Osteocyte (in vitro differentiated cells): ENCODE data around the gene SF1. TPM values are rescaled to one million over a fixed set of nuclear protein-coding genes. Genes with fewer than 3 reads are reported as not detected.
A peak's percentile ranks its signal among the peaks of the same experiment; 100 is the strongest.

Experiments used
- DNase-seq: peaks from one replicate; pipeline ENCODE4 v3.0.0; 2021; ENCODE audit warnings: mixed read lengths; ENCODE audit not compliant: unreplicated experiment; ENCODE audit errors: extremely low spot score
- H3K27ac Mint-ChIP-seq: one replicate; pipeline ENCODE4 v1.8.0; 2021; ENCODE audit warnings: mild to moderate bottlenecking, mixed read lengths; ENCODE audit not compliant: unreplicated experiment
- H3K27me3 Mint-ChIP-seq: one replicate; pipeline ENCODE4 v1.8.0; 2021; ENCODE audit warnings: mixed read lengths; ENCODE audit not compliant: unreplicated experiment
- H3K36me3 Mint-ChIP-seq: one replicate; pipeline ENCODE4 v1.8.0; 2021; ENCODE audit warnings: mixed read lengths; ENCODE audit not compliant: unreplicated experiment
- H3K4me1 Mint-ChIP-seq: one replicate; pipeline ENCODE4 v1.8.0; 2021; ENCODE audit warnings: mixed read lengths; ENCODE audit not compliant: unreplicated experiment
- H3K4me3 Mint-ChIP-seq: one replicate; pipeline ENCODE4 v1.8.0; 2021; ENCODE audit warnings: mild to moderate bottlenecking, moderate library complexity, mixed read lengths; ENCODE audit not compliant: unreplicated experiment
- H3K9me3 Mint-ChIP-seq: one replicate; pipeline ENCODE4 v1.8.0; 2021; ENCODE audit warnings: mixed read lengths; ENCODE audit not compliant: unreplicated experiment
- total RNA-seq: library from RNA; stranded (reverse); gene quantifications from 2 replicates; pipeline ENCODE4 v1.2.1, GENCODE V29; 2021
- TF ChIP-seq, protein P1 (sequence below): fragments of 200-600 bp; sonication (generic); IDR thresholded peaks from 2 replicates; pipeline ENCODE4 v1.5.0; 2021; ENCODE audit warnings: antibody characterized with exemption, mild to moderate bottlenecking, moderate library complexity

The SF1 gene
- total RNA-seq, 1 donor from 2014 or later, result 290 TPM

DNA sequence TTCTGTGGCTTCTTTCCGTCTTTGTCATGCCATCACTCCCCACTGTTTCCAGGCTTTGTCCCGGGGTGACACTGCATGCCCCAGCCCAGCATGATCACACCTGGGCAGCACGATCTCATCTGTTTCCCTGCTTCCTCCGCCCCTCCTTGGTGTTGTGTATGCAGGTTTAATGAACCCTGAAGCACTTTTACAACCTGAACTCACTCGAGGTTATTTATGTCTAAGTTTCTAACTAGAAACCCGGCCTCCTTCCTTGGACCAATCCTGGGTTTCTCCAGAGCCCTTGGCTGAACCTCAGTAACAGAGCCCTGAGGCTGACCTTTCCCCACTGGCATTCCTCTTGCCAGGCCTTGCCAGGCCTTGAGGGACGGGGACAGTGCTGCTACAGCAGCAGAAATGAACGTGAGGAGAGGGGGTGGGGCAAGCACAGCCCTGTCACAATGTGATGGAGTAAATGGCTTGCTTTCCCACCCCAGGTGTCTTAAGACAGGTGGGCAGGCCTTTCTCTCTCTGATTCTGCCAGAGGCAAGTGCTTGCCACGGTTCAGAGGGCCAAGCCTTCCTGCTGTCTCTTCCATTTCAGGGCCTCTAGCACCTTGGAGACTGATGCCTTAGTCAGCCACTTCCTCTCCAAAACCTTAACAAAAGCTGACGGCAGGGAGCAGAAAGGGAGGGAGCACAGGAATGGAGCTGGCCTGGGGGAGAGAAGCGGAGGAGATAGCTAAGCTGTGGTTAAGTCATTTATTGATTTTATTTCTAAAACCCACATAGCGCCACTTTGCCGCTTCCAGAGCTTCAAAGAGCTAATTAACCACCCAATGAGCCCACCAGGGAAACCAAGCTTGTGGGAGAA, 15.4 kb downstream of the SF1 start:
- peaks cover 37% of the 10 kb centered on the region for H3K36me3 Mint-ChIP-seq
- H3K27ac Mint-ChIP-seq, result peak overlapping the region; percentile 25
- TF ChIP-seq, protein P1, sequence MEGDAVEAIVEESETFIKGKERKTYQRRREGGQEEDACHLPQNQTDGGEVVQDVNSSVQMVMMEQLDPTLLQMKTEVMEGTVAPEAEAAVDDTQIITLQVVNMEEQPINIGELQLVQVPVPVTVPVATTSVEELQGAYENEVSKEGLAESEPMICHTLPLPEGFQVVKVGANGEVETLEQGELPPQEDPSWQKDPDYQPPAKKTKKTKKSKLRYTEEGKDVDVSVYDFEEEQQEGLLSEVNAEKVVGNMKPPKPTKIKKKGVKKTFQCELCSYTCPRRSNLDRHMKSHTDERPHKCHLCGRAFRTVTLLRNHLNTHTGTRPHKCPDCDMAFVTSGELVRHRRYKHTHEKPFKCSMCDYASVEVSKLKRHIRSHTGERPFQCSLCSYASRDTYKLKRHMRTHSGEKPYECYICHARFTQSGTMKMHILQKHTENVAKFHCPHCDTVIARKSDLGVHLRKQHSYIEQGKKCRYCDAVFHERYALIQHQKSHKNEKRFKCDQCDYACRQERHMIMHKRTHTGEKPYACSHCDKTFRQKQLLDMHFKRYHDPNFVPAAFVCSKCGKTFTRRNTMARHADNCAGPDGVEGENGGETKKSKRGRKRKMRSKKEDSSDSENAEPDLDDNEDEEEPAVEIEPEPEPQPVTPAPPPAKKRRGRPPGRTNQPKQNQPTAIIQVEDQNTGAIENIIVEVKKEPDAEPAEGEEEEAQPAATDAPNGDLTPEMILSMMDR, result no peak
- H3K4me3 Mint-ChIP-seq, result no peak overlapping the region
- H3K27me3 Mint-ChIP-seq, result no peaks in the 10 kb centered on the region
- DNase-seq, result no peak
- H3K9me3 Mint-ChIP-seq, result no peaks in the 10 kb centered on the region
- H3K4me1 Mint-ChIP-seq, result peaks cover 53% of the 10 kb centered on the region

GRCh38 chr11:64762277-64762673, 16.1 kb downstream of the SF1 start:
- peak overlapping the region; percentile 25 for H3K27ac Mint-ChIP-seq
- H3K4me1 Mint-ChIP-seq, result peaks cover 53% of the 10 kb centered on the region

GRCh38 chr11:64760759-64761420, 17.5 kb downstream of the SF1 start:
- no peak for DNase-seq
- H3K36me3 Mint-ChIP-seq, result peaks cover 27% of the 10 kb centered on the region
- no peak overlapping the region for H3K27ac Mint-ChIP-seq
- no peak overlapping the region for H3K4me3 Mint-ChIP-seq
- TF ChIP-seq, protein P1, result no peak
- no peaks in the 10 kb centered on the region for H3K9me3 Mint-ChIP-seq
- H3K27me3 Mint-ChIP-seq, result no peaks in the 10 kb centered on the region
- H3K4me1 Mint-ChIP-seq, result peaks cover 53% of the 10 kb centered on the region

More at GRCh38 chr11:64762277-64762673, 16.1 kb downstream of the SF1 start:
- H3K27me3 Mint-ChIP-seq, result no peaks in the 10 kb centered on the region
- DNase-seq, result no peak
- H3K9me3 Mint-ChIP-seq, result no peaks in the 10 kb centered on the region
- peaks cover 31% of the 10 kb centered on the region for H3K36me3 Mint-ChIP-seq
- no peak overlapping the region for H3K4me3 Mint-ChIP-seq
- TF ChIP-seq, protein P1, result no peak

- Mint-ChIP-seq H3K4me1 (peaks cover 50% of the 10 kb centered on the region), H3K27ac (peak within 1 kb of the TSS; percentile 62), H3K27me3 (no peaks in the 10 kb centered on the region), H3K4me3 (no peak within 1 kb of the TSS), H3K36me3 (peaks cover 21% of the 10 kb centered on the region), H3K9me3 (no peaks in the 10 kb centered on the region)
- no peak for DNase-seq
- TF ChIP-seq, protein P1, result no peak
Measured at GRCh38 chr11:64759722-64760719, 18.3 kb downstream of the SF1 start, which contains the start of gene PYGM. Gene PYGM (minus strand): TSS chr11:64759974. CDS start chr11:64759898, 76 bp downstream.
